Body of pancreas (tissue), 4 donors: Measurements from ENCODE around the gene ATP2B2. TPM values are rescaled to one million over a fixed set of nuclear protein-coding genes. Genes with fewer than 3 reads are reported as not detected.

Experiments
- ATAC-seq: fragments of 150-250 bp; one replicate; pipeline ENCODE4 v1.9.1; 2016
- DNase-seq, 4 donors: peaks; one replicate each; pipeline ENCODE4 v3.0.0-alpha.2; 2019
- H3K27ac ChIP-seq, 4 donors: fragments of 200-600 bp; sonication (generic); 1 replicate in 3 of 4; 2 replicates in 1 of 4; pipeline versions ENCODE4 v1.5.1 to v1.6.1; 2016 to 2019; ENCODE audit warnings: mild to moderate bottlenecking in 1 of 4, mixed read lengths in 1 of 4, moderate library complexity in 1 of 4
- H3K27me3 ChIP-seq, 2 donors: fragments of 200-600 bp; sonication (generic); one replicate each; pipeline ENCODE4 v1.6.0; 2016; ENCODE audit warnings: mild to moderate bottlenecking in 1 of 2
- H3K36me3 ChIP-seq, 2 donors: fragments of 200-600 bp; sonication (generic); replicated peaks in 1 of 2; 2 replicates each; pipeline ENCODE4 v1.5.1; 2016; ENCODE audit warnings: low read depth in 2 of 2; ENCODE audit not compliant: insufficient read depth in 1 of 2
- H3K4me1 ChIP-seq: fragments of 200-600 bp; sonication (generic); one replicate; pipeline ENCODE4 v1.6.0; 2016
- H3K4me3 ChIP-seq, 2 donors: fragments of 200-600 bp; sonication (generic); 1 replicate in 1 of 2; 2 replicates in 1 of 2; pipeline ENCODE4 v1.5.1; 2016 to 2019
- H3K9me3 ChIP-seq, 3 donors: fragments of 200-600 bp; sonication (generic); 1 replicate in 2 of 3; 2 replicates in 1 of 3; pipeline ENCODE4 v1.5.1; 2016
- CTCF ChIP-seq, 7 experiments: fragments of 450-650 bp in 4 of 7; fragments of 200-600 bp in 3 of 7; sonication (generic) in 3 of 7; IDR thresholded peaks; one replicate each; pipeline ENCODE4 v1.5.1; 2016 to 2019; ENCODE audit warnings: antibody characterized with exemption in 7 of 7
- POLR2A ChIP-seq, 3 donors: fragments of 450-650 bp; IDR thresholded peaks; one replicate each; pipeline ENCODE4 v1.6.1; 2016; ENCODE audit warnings: antibody characterized with exemption in 3 of 3, mild to moderate bottlenecking in 2 of 3
- WGBS, 2 donors: methylation state at CpG; one replicate each; pipeline ENCODE4 v1.1.5; 2017; 5-methylcytosine and 5-hydroxymethylcytosine counted together
- intact Hi-C: fragments of 100-400 bp; cut with DNase I; formaldehyde crosslinking; loops from one replicate; pipeline ENCODE4 v1.15.1; 2023
- total RNA-seq, 2 donors: library from RNA; depleted of rRNA; stranded (reverse); fragments of >200 nt; gene quantifications; one replicate each; pipeline ENCODE4 v1.1.0, GENCODE V29; 2016

The ATP2B2 gene
- total RNA-seq, 2 donors from 2014 or later = 0.52 TPM; not detected in 1

DNA sequence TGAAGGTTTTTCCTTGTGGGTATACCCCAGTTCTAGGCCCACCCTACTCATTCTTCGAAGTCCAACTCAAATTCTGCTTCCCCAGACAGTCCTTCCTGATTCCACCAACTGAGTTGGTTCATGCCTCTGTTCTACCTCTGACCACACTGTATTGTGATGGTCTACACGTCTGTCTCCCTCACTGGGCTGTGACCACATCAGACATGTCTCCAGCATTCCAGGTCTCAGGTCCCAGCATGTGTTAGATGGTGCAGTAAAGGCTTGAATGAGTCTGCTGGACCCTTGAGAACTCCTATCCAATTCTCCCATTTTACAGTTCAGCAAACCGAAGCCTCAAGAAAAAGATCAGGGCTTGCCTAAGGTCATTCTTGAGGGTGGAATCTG lies 2.8 kb upstream of the ATP2B2 start:
- no peak overlapping the region for H3K4me3 ChIP-seq
- WGBS, 2 donors = 82 to 88% methylated on average over 3 of the region's 3 CpGs
- no peak for DNase-seq
- TF ChIP-seq POLR2A (IDR thresholded peaks at IDR 0.05) (no peak), CTCF (IDR thresholded peaks at IDR 0.05) (no peak)
- H3K27me3 ChIP-seq = peaks cover 0 to 10% of the 10 kb centered on the region in 2 donors
- no peak overlapping the region for H3K27ac ChIP-seq
- intact Hi-C loops = no loop called here
- ATAC-seq = no peak
- H3K9me3 ChIP-seq = no peaks in the 10 kb centered on the region
- no peaks in the 10 kb centered on the region for H3K36me3 ChIP-seq
- H3K4me1 ChIP-seq = peaks cover 20% of the 10 kb centered on the region

GRCh38 chr3:10507331-10507730 lies 1.9 kb upstream of the ATP2B2 start:
- intact Hi-C loops = no loop called here
- H3K27ac ChIP-seq = no peak overlapping the region
- H3K4me3 ChIP-seq = no peak overlapping the region
- TF ChIP-seq CTCF (IDR thresholded peaks at IDR 0.05) (no peak), POLR2A (IDR thresholded peaks at IDR 0.05) (no peak)
- 85 to 90% methylated on average over 9 of the region's 9 CpGs for WGBS, 2 donors
- DNase-seq (no peak), ATAC-seq (no peak)
- peaks cover 0 to 10% of the 10 kb centered on the region in 2 donors for H3K27me3 ChIP-seq
- peaks cover 20% of the 10 kb centered on the region for H3K4me1 ChIP-seq
- H3K36me3 ChIP-seq = no peaks in the 10 kb centered on the region
- H3K9me3 ChIP-seq = no peaks in the 10 kb centered on the region

- TF ChIP-seq CTCF (IDR thresholded peaks at IDR 0.05) (no peak), POLR2A (IDR thresholded peaks at IDR 0.05) (no peak)
- Histone ChIP-seq H3K27ac (no peak overlapping the region), H3K4me1 (peaks cover 20% of the 10 kb centered on the region), H3K27me3 (peaks cover 0 to 10% of the 10 kb centered on the region in 2 donors), H3K36me3 (no peaks in the 10 kb centered on the region), H3K9me3 (no peaks in the 10 kb centered on the region), H3K4me3 (no peak overlapping the region)
- intact Hi-C loops = no loop called here
- ATAC-seq (no peak), DNase-seq (no peak)
- 81 to 93% methylated on average over 3 to 14 of the region's 14 CpGs for WGBS, 2 donors
These were observed 1.3 kb upstream of the ATP2B2 start for GRCh38 chr3:10506696-10507095.

DNA sequence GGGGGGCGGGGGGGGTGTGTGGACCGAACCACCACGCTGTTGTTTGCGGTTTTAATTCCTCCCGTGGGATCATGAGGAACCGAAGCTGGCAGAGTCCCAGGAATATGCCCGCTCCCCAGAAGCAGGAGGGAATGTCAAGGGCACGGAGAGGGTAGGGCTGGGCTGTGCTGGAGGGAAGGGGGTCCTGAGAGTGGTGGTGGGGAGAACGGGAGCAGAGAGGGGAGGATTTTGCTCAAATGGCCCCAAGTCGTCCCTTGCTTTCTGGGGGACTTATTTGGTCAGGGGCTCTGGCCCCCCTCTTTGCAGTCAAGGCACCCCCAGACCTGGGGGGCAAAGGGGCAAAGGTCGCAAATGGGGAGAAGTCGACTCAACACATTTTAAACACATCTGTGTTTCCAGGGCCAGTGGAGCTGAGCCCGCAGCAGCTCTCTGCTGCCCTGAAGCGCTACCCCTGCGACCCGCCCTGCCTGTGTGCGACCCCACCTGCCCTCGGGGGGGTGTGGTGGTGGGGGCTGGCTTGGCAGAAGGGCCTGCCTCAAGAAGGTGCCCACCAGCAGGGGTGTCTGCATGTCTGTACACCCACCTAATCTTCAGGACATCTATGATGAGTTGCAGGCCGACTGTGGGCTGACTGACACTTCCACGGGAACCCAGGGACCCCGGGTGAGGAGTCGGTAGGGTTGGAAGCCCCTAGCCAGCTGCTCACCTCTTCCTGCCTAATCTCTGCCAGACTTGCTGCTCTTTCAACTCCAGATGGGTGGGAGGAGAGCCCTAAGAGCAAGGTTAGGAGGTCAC lies 602 bp upstream of the ATP2B2 start:
- ATAC-seq (no peak), DNase-seq (no peak)
- peaks cover 20% of the 10 kb centered on the region for H3K4me1 ChIP-seq
- peaks cover 0 to 10% of the 10 kb centered on the region in 2 donors for H3K27me3 ChIP-seq
- no peaks in the 10 kb centered on the region for H3K36me3 ChIP-seq
- intact Hi-C loops = no loop called here
- H3K9me3 ChIP-seq = no peaks in the 10 kb centered on the region
- H3K27ac ChIP-seq = no peak overlapping the region
- TF ChIP-seq POLR2A (IDR thresholded peaks at IDR 0.05) = no peak
- TF ChIP-seq CTCF (IDR thresholded peaks at IDR 0.05) = no peak
- whole genome bisulfite sequencing, 2 donors = 30 to 39% methylated on average over 14 to 21 of the region's 22 CpGs
- no peak overlapping the region for H3K4me3 ChIP-seq
